Activated T-helper 1 cell treated with Interleukin-2 at 50 U/mL for 16 hours (primary cell): ENCODE results near the gene COL25A1.

ENCODE experiments used
- DNase-seq: peaks from one replicate; pipeline ENCODE4 v3.0.0-alpha.2; 2020; ENCODE audit warnings: low read depth

COL25A1 gene

GRCh38 chr4:109291707-109292238 lies 10.7 kb downstream of the COL25A1 start:
- DNase-seq = no peak

GRCh38 chr4:109290918-109291317 lies 11.5 kb downstream of the COL25A1 start:
- DNase-seq = no peak

GRCh38 chr4:109278594-109279031 lies 23.8 kb downstream of the COL25A1 start:
- DNase-seq = no peak

GRCh38 chr4:109276482-109277095 lies 25.9 kb downstream of the COL25A1 start:
- DNase-seq = no peak

- DNase-seq = no peak
Observed at GRCh38 chr4:109275066-109275745, 27.3 kb downstream of the COL25A1 start.

- DNase-seq = no peak
Observed at GRCh38 chr4:109266891-109267290, 35.6 kb downstream of the COL25A1 start.

- DNase-seq = no peak
Observed at GRCh38 chr4:109266236-109266635, 36.2 kb downstream of the COL25A1 start.

- DNase-seq = no peak
Observed at GRCh38 chr4:109263721-109264120, 38.7 kb downstream of the COL25A1 start.

GRCh38 chr4:109256818-109257217 lies 45.6 kb downstream of the COL25A1 start:
- DNase-seq = no peak

GRCh38 chr4:109254845-109255244 lies 47.6 kb downstream of the COL25A1 start:
- DNase-seq = no peak

GRCh38 chr4:109251396-109251795 lies 51.1 kb downstream of the COL25A1 start:
- no peak for DNase-seq

GRCh38 chr4:109248322-109248900 lies 54.0 kb downstream of the COL25A1 start:
- DNase-seq = no peak

- no peak for DNase-seq
Observed at GRCh38 chr4:109243871-109244270, 58.6 kb downstream of the COL25A1 start.

GRCh38 chr4:109238746-109239145 lies 63.7 kb downstream of the COL25A1 start:
- no peak for DNase-seq

GRCh38 chr4:109235683-109236082 lies 66.8 kb downstream of the COL25A1 start:
- DNase-seq = no peak

- no peak for DNase-seq
Observed at GRCh38 chr4:109234596-109234995, 67.9 kb downstream of the COL25A1 start.

GRCh38 chr4:109233570-109233969 lies 68.9 kb downstream of the COL25A1 start:
- DNase-seq = no peak

GRCh38 chr4:109232681-109233080 lies 69.8 kb downstream of the COL25A1 start:
- DNase-seq = no peak

GRCh38 chr4:109231331-109231730 lies 71.1 kb downstream of the COL25A1 start:
- no peak for DNase-seq

- no peak for DNase-seq
Observed at GRCh38 chr4:109229028-109229427, 73.4 kb downstream of the COL25A1 start.

GRCh38 chr4:109218288-109218687 lies 84.2 kb downstream of the COL25A1 start:
- DNase-seq = no peak

- no peak for DNase-seq
Observed at GRCh38 chr4:109216085-109216696, 86.3 kb downstream of the COL25A1 start.

GRCh38 chr4:109215506-109215905 lies 87.0 kb downstream of the COL25A1 start:
- DNase-seq = no peak
